HG02840 (cell line): ENCODE results near the gene SOCS7.
"Not testable (repeated sequence)": the region's sequence is repeated elsewhere in the genome, so short reads cannot be mapped to it uniquely, and the experiment has no call there.

Experiments used
- ATAC-seq: cut with Tn5 transposase; IDR thresholded peaks from one replicate; pipeline ENCODE4 v1.9.1; 2021; ENCODE audit warnings: mild to moderate bottlenecking, moderate library complexity, moderate number of reproducible peaks; ENCODE audit not compliant: unreplicated experiment, low FRiP score

SOCS7 gene

DNA sequence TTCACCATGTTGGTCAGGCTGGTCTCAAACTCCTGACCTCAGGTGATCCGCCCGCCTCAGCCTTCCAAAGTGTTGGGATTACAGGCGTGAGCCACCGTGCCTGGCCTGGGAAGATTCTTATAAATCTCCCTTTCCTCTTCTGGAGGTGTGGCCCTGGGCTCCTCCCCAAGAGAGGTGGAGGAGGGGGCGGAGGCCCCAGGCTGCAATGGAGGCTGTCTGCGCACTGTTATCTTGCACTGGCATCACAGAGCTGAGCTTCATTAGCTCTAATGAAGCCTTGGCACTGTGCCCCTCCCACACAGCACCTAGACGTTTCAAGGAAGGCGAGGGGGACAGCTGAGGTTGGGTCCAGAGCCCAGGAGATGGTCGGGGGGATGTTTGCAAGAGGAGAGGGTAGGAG, 84.2 kb downstream of the SOCS7 start:
- no peak for ATAC-seq

DNA sequence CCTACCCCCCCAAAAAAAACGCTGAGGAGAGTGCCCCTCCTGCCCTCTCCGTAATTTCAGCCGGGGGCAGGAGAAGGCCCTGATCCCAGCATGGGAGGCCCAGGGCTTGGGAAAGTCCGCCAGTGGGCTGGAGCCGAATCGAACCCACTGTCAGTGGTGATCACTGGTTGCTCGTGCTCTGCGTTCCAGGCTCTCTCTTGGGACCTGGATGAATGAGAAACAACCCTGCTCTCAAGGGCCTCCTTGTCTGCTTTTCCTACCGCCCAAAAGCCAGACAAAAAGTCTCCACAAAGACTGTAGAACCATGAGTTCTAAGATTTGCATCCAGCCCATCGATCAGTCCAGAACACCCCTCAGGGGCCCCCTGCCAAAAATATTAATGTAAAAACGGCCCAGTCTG, 84.7 kb downstream of the SOCS7 start:
- ATAC-seq: no peak

DNA sequence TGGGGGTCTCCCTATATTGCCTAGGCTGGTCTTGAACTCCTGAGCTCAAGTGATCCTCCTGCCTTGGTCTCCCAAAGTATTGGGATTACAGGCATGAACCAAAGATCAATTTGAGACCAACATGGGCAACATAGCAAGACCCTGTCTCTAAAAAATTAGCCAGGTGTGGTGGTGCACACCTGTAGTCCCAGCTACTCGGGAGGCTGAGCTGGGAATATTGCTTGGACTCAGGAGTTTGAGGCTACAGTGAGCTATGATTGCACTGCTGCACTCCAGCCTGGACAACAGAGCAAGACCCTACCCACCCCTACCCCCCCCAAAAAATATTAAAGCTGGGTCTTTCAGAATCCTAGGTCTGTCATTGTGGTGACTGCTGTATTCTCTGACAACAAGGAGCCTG, 85.7 kb downstream of the SOCS7 start:
- ATAC-seq: not testable (repeated sequence)

DNA sequence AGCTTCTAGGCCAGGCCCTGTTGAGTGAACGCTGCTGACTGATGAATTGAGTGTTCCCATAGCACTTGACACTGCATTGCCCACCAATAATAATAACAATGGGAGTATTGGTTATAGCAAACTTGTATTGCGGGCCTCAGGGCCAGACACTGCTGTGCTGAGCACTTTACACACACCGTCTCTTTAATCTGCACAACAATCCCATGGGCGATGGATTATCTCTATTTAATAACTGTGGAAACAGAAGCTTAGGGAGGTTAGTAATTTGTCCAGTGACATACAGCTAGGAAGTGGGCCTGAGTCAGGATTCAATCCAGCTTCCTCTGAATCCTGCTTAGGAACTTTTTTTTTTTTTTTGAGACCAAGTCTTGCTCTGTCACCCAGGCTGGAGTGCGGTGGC, 87.8 kb downstream of the SOCS7 start:
- ATAC-seq: no peak

DNA sequence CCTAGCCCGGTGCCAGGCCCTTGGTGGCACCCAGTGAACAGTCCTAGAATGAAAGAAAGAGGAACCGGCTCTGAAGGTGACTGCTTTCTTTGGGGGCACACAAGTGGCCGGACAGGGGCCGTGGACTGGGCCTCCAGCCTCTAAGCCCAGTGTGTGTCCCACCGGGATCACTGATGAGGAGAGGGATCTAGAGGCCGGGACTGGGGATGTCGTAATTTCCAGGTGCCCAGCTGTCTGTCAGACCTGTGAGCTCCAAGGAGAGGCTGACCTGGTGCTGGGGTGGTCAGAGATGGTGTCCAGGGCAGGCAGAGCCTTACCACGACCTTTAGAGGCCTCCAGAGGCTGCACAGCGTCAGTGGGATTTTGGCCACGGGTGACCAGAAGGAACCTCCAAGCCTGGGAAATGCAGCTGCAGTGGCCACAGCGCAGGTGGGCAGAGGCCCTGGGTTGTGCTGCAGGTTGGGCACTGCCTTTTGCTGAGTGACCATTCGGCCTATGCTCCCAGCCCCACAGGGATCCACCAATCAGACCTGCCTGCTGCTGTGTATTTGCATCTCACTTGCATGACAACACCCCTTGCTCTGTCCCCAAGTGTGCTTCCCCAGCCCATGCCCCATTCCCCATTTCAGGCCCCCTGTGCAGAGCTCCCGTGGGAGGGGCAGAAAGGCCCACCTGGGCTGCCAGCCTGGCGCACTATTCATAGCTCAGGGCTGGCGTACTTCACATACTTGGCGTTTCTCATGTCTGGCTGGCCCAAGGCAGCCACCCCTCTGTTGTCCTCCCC, 89.2 kb downstream of the SOCS7 start:
- ATAC-seq: no peak

DNA sequence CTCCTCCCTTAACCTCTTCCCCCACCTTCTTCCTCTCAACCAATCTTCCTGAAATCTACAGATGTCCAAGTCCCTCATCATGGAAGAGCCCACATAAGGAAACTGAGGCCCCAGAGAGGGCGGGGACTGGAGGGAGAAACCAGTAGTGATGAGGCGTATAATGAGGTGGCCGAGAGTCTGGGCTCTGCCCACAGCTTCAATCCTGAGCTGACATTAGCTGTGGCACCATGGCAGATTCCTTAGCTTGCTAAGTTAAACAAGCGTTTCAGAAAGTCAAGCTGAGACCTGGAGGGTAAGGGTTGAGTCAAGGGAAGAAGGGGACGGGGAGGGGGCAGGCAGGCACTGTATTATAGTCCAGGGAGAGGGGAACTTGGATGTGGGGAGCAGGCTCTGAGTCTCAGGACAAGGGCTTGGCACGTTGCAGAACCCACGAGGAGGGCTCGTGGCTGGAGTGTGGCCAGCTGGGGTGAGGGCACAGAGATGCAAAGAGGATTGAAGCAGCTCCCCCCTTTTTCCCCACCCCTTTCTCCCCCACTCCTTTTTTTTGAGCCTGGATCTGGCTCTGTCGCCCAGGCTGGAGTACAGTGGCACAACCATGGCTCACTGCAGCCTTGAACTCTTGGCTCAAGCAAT, 89.9 kb downstream of the SOCS7 start:
- no peak for ATAC-seq

DNA sequence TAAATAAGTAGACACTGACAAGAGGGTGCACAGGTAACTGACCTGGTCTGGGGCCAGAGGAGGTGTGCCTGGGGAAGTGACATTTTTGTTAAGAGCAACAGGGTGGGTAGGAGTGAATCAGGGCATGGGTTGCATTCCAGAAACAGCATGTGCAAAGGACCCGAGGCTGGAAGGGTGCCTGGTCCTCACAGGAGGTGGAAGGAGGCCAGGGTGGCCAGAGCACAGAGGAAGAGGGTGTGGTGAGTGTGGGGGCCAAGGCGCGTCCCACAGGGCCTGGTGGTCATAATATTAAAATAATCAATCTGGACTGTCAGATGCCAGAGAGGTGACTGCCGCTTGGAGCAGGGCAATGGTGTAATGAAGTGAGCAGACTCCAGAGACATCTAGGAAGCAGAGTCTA, 90.9 kb downstream of the SOCS7 start:
- no peak for ATAC-seq

DNA sequence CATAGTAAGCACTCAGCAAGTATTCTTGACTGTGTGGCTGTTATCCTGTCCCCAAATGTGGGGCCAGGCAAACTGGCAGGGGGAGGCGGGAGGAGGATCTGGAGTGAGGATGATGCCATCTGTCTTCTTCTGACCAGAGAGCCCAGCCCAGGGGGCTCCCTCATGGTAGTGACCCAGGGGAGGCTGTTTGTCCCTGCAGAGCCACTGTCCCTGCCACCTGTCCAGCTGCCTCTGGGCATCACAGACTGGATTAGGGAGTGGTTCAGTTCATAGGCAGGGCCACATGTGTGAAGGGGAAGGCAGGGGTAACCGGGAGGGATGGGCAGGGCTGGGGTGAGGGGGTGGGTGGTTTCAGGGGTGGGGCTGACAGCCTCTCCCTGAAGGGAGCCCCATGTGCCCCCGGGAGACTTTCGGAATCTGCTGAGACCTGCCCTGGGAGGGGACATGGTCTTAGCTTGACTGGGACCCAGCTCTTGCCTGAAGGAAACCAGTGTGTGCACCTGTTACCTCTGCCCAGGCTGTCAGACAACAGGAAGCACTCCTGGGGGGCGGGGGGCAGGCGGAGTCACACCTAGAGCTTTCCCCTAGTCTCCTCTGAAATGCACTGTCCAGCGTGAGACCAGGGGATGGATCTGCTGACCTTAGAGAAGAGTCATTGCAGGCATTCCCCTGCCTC, 91.8 kb downstream of the SOCS7 start:
- no peak for ATAC-seq

DNA sequence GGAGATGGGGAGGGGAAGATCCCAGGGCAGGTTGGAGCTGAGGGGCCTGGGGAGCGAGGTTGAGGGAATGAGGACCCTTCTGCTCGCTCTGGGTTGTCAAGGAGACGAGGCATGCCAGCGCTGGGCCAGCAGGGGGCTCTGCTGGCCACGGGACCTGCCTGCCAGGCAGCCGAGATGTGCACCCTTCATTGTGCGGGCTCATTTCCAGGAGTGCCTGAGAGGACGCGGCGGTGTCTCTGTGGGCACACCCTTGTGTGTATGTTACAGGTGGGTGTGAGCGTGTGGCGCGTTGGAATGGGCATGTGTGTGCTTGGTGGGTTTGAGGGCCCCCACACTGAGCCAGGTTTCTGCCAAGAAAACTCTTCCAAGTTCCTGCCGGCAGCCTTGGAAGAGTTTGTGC, 92.5 kb downstream of the SOCS7 start:
- ATAC-seq: no peak

DNA sequence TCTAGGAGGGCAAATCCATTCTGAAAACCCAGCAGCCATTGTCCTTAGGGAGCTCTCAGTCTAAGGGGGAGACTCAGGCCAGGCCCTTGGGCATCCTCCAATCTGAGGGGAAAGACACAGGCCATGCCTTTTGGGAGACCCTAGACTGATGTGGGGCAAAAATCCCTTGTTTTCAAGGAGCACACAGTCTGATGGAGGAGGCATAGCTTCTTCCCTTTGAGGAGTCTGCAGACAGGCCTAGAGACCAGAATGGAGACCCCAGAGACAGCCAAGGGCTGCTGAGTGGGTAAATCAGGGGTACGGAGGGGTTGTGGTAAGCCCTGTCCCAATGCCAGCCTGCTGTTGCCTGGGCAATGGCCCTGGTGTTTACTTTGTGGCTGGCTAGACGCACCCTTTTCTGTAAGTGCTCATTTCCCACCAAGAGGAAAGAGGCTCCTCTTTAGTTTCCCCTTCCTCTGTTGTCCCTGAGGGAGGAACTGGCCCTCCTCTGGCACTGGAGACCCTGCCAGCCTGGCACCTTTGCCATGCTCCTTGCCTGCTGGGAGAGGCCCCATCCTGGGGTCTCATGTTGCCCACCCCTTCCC, 96.0 kb downstream of the SOCS7 start:
- no peak for ATAC-seq

DNA sequence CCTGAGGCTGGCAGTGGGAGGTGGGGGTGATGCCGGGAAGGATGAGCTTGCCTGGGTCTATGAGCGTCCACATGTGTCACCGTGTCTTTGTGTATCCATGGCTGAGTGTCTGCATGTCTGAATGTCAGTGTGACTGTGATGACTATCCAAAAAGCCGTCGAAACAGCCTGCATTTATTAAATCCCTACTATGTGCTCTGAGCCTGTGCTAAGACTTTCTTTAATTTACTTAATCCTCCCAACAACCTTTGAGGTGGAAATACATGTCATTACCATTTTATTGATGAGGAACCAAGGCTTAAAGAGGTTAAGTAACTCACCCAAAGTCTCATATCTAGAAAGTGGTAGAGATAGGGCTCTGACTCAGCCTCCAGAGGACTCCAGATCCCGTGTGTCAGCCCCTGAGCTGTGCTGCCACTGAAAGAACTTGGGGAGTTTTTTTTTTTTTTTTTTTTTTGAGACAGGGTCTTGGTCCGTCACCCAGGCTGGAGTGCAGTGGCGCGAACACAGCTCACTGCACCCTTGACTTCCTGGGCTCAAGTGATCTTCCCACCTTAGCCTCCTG, 96.6 kb downstream of the SOCS7 start:
- no peak for ATAC-seq

DNA sequence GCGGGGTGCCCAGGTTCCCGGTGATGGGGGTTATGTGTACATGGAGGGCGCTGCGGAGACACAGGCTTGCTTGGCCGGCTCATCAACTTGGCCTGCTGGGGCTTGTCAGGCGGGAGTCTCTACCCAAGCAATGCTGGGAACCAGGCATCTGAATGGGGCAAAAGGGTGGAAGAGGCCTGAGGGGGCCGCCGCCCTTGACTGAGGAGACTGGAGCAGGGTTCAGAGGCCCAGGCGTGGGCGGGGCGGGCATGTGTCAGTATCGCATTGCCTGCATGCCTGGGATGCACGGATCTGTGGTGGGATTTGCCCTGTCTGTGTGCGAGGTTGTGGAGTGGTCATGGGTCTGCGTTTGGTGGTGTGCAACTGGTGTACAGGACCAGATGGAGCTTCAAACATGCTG, 97.7 kb downstream of the SOCS7 start:
- ATAC-seq: no peak

DNA sequence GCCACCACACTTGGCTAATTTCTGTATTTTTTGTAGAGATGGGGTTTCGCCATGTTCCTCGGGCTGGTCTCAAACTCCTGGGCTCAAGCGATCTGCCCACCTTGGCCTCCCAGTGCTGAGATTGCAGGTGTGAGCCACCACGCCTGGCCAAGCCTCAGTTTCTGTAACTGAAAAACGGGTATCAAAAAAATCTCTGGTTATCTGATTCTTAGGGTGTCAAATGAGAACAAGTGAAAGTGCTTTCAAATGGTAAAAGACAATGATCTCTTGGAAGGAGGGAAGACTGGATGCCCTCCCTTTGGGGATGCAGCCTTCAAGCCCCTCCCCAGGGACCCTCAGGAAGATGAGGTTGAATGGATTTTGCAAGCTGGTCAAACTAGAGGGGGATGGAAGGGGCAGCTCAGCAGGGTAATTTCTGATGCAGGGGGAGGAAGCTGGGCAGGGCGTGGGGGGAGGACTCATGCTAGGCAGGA, 98.9 kb downstream of the SOCS7 start:
- no peak for ATAC-seq

DNA sequence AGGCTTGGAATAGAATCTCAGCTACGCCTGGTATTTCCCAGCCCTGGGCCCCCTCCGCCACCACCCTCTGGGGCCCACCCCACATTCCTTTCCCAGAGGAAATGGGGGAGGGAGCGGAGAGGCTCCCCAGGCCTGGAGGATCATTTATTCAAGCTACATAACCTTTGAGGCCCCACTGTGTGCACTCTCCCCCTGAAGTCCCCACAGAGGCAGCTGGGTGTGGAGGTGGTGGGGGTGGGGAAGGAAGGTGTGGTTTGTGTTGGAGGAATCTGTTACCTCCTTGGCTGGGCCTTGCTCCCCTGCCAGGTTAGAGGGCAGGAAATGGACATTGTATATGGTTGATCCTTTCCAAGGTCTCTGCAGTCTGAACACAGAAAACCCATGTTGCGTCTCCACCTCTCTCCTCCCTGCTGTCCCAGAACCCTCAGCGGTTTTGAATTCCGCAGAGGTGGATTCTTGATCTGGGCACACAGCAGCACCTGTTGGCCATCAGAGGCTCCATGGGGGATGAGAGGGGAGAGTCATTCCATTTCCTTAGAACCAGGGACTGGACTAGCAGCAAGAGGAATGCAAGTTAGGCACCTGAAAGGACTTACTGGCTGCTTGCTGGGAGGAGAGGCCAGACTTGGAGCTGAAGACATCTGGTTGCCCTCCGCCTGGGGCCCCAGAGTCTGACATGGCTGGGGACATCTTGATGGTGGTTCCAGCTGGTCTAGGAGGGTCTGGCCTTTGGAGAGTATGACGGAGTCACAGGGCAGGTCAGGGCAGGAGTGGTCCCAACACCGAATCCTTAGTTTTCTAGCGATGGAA, 99.6 kb downstream of the SOCS7 start:
- no peak for ATAC-seq

DNA sequence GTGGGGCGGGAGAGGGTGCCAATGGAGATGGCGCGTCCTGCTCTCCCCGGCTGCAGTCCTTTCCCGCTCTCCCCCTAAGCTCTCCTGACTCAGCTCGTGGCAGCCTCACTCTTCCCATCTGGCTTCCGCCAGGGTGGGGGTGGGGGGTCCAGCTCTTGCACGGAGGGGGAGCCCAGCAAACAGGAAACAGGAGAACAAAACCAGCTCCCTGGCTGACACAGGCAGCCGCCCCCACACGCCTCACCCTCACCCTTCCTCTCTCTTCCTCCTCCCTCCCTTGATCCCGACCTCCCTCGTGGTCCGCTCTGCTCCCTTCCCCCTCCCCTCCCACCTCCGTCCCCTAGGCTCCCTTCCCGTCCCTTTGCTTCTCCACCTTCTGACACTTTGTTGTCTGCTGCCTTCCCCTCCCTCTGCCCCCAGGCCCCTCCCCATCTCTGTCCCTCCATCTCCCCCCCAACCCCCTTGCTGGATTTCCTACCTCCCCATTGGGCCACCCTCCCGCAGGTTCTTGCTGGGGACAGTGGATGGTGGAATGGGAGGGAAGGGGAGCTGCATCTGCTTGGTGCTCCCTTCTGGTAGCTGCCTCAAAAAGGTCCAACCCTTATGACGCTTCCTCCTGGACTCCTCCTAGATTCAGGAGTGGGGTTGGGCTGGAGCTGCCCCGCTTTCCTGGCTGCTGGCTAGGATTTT, 100.3 kb downstream of the SOCS7 start:
- no peak for ATAC-seq

DNA sequence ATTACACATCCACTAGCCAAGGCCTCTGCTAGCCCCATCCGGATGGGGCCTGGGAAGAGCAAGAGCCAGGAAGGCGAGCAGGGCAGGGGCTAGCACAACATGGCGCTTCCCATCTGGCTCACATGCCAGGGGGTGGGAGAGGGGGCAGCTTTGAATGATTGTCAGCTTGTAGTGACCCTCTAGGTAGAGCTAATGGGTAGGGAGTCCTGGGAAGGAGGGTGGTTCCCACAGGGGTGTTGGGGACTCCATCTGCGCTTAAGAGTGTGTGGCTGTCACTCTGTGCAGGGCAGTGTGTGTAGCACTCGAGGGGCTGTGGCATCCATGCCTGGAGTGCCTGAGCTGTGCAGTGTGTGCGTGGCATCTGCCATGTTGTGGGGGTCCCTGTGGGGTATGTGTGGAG, 101.1 kb downstream of the SOCS7 start:
- ATAC-seq: no peak

DNA sequence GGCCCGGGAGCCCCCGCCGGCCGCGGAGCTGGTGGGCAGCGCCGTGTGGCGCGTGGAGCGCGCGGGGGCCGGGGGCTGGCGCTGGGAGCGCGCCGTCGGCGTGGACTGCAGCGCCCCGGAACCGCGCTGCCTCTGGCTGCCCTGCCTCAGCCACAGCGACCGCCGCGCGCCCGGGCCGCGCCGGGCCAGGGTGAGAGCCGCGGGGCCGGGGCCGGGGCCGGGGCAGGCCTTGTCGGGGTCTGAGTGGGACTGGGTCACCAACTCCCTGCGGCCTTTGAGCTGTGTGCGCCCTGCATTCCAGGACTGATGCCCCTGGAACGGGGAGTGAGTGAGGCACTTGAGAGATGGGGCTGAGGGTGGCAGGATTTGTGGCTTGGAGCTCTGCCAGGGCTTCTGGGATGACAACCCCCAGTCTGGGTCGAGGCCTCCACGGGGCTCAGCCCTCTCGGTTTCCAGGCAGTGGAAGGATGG, 102.3 kb downstream of the SOCS7 start:
- no peak for ATAC-seq

DNA sequence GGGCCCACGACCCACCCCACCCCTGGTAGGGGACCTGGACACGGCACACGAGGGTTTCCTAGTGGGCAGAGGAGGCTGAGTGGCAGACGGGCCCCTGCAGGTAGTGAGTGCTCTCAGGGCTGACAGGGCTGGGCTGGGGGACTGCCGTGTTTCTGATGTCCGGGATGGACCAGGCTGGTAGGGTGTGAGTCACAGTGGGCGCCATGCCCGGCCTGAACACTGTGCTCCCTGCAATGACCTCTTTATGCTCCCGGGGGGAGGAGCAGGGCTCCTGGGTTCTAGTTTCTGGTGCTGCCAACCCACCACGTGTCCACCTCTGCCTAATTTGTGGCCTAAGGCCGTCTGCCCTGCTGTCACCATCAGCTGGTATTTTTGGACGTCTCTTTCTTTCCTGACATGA, 102.9 kb downstream of the SOCS7 start:
- ATAC-seq: no peak
